GM12864 (cell line): ENCODE data around the gene SH3RF1.
"Not testable (repeated sequence)": the region's sequence is repeated elsewhere in the genome, so short reads cannot be mapped to it uniquely, and the experiment has no call there.

Experiments used
- DNase-seq: peaks from one replicate; pipeline ENCODE4 v3.0.0-alpha.2; 2011; ENCODE audit warnings: low read depth
- H3K4me3 ChIP-seq: 2 replicates; pipeline ENCODE4 v1.5.1; 2011; ENCODE audit warnings: mild to moderate bottlenecking, low read depth, low read length, control low read depth
- TF ChIP-seq, protein P1 (sequence below): IDR thresholded peaks from 2 replicates; pipeline ENCODE4 v1.5.1; 2011; ENCODE audit warnings: low read depth, mild to moderate bottlenecking, moderate library complexity, low read length, control low read depth, inconsistent platforms; ENCODE audit errors: missing control alignments

Gene SH3RF1

GRCh38 chr4:169179609-169180521, 90.9 kb downstream of the SH3RF1 start:
- H3K4me3 ChIP-seq = no peak overlapping the region
- TF ChIP-seq, protein P1, sequence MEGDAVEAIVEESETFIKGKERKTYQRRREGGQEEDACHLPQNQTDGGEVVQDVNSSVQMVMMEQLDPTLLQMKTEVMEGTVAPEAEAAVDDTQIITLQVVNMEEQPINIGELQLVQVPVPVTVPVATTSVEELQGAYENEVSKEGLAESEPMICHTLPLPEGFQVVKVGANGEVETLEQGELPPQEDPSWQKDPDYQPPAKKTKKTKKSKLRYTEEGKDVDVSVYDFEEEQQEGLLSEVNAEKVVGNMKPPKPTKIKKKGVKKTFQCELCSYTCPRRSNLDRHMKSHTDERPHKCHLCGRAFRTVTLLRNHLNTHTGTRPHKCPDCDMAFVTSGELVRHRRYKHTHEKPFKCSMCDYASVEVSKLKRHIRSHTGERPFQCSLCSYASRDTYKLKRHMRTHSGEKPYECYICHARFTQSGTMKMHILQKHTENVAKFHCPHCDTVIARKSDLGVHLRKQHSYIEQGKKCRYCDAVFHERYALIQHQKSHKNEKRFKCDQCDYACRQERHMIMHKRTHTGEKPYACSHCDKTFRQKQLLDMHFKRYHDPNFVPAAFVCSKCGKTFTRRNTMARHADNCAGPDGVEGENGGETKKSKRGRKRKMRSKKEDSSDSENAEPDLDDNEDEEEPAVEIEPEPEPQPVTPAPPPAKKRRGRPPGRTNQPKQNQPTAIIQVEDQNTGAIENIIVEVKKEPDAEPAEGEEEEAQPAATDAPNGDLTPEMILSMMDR = no peak
- DNase-seq = no peak

DNA sequence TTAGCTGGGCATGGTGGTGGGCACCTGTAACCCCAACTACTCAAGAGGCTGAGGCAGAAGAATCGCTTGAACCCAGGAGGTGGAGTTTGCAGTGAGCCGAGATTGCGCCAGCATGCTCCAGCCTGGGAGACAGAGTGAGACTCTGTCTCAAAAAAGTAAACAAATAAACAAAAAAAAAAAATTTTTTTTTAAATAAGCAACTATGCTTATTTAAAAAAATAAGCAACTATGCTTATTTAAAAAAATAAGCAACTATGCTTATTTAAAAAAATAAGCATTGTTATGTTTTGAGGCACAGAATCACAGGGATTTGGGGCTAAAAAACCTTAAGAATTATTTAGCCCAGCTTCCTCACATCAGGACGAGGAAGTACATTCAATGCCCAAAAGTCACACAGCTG, 92.7 kb downstream of the SH3RF1 start:
- DNase-seq, H3K4me3 ChIP-seq: not testable (repeated sequence)

- TF ChIP-seq, protein P1 = no peak
- H3K4me3 ChIP-seq = no peak overlapping the region
Observed at GRCh38 chr4:169175476-169175875, 95.3 kb downstream of the SH3RF1 start.

GRCh38 chr4:169175035-169175434, 95.7 kb downstream of the SH3RF1 start:
- TF ChIP-seq, protein P1 = no peak
- no peak for DNase-seq
- H3K4me3 ChIP-seq = no peak overlapping the region

More at GRCh38 chr4:169175476-169175875, 95.3 kb downstream of the SH3RF1 start:
- DNase-seq = no peak

GRCh38 chr4:169174247-169174646, 96.5 kb downstream of the SH3RF1 start:
- no peak overlapping the region for H3K4me3 ChIP-seq
- no peak for DNase-seq
- TF ChIP-seq, protein P1 = no peak

DNA sequence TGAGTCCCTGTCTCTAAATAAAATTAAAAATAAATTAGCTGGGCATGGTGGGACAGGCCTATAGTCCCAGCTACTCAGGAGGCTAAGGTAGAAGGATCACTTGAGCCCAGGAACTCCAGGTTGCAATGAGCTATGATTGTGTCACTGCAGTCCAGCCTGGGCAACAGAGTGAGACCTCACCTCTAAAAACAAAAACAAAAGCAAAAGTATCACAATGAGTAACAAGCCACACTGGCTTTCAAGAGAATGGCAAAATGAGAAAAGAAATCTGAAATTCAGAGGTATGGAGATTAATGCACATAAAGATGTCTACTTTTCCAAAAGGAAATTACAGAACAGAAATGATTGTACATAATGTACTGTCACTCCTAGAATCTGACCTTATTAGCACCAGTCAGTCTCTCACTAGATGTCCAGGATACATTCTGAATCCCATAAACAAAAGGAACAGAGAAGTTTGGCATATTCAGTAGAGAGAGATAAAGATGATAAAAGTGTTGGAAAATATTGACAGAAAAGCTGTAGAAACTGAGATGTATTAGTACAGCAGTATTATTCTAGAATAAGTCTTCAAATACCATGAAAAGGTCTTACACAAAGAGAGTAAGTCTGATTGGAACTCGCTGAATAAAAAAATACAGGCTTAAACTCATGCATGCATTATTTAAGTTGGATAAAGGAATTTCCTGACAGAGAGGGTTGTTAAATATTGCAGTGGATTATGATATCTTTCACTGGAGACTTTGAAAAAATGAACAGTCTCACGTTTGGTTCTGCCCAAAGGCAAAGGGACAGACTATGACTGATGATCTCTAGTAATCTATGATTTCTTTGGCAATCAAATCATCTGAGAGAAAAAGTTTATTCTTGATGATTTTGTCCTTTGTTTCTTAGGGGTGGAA, 102.5 kb downstream of the SH3RF1 start:
- TF ChIP-seq, protein P1 = no peak
- no peak for DNase-seq
- H3K4me3 ChIP-seq = no peak overlapping the region
